ENCODE data around the gene PRSS8.
A peak's percentile ranks its signal among the peaks of the same experiment; 100 is the strongest.

Gene PRSS8

GRCh38 chr16:31141489-31142108, 6.1 kb upstream of the PRSS8 start:
- TF ChIP-seq USF1 (IDR thresholded peaks at IDR 0.05), result no peak
- TF ChIP-seq CEBPB (IDR thresholded peaks at IDR 0.05), result no peak
- no peak for TF ChIP-seq ZBTB7A (IDR thresholded peaks at IDR 0.05; ENCODE audit: low read depth)
- TF ChIP-seq EGR1 (IDR thresholded peaks at IDR 0.05), result no peak
- 0 out of 2 replicates have a peak, but pooled peaks have one; percentile 10 for TF ChIP-seq MAX (IDR thresholded peaks at IDR 0.05)
- no peak for TF ChIP-seq CREB1 (IDR thresholded peaks at IDR 0.05; ENCODE audit: low read depth)
- no peak for TF ChIP-seq EP300 (IDR thresholded peaks at IDR 0.05; ENCODE audit: borderline replicate concordance)

- TF ChIP-seq EGR1 (IDR thresholded peaks at IDR 0.05) (0 out of 2 replicates have a peak, but pooled peaks have one; percentile 14), TCF12 (IDR thresholded peaks at IDR 0.05; ENCODE audit: low read depth) (peak; percentile 76), TEAD4 (IDR thresholded peaks at IDR 0.05) (peak; percentile 95), NFIC (IDR thresholded peaks at IDR 0.05) (peak; percentile 81), RAD21 (IDR thresholded peaks at IDR 0.05; ENCODE audit: low read depth) (no peak), ZBTB7A (IDR thresholded peaks at IDR 0.05; ENCODE audit: low read depth) (peak; percentile 97), FOXM1 (IDR thresholded peaks at IDR 0.05; ENCODE audit: borderline replicate concordance, low read depth) (peak; percentile 70), REST (IDR thresholded peaks at IDR 0.05; ENCODE audit: low read depth) (peak; percentile 70), EP300 (IDR thresholded peaks at IDR 0.05; ENCODE audit: borderline replicate concordance) (peak; percentile 53), CEBPB (IDR thresholded peaks at IDR 0.05) (peak; percentile 55; the same call in 1 of the 2 replicates), USF1 (IDR thresholded peaks at IDR 0.05) (peak; percentile 81), MAX (IDR thresholded peaks at IDR 0.05) (peak; percentile 96), TAF1 (IDR thresholded peaks at IDR 0.05; ENCODE audit: low read depth) (no peak), CREB1 (IDR thresholded peaks at IDR 0.05; ENCODE audit: low read depth) (no peak), YY1 (IDR thresholded peaks at IDR 0.05; ENCODE audit: low read depth) (0 out of 2 replicates have a peak, but pooled peaks have one; percentile 20)
These were observed 3.4 kb upstream of the PRSS8 start for GRCh38 chr16:31138621-31139578.

- TF ChIP-seq ZBTB7A (IDR thresholded peaks at IDR 0.05; ENCODE audit: low read depth), result no peak
- TF ChIP-seq TEAD4 (IDR thresholded peaks at IDR 0.05), result no peak
- TF ChIP-seq TAF1 (IDR thresholded peaks at IDR 0.05; ENCODE audit: low read depth), result no peak
- TF ChIP-seq YY1 (IDR thresholded peaks at IDR 0.05; ENCODE audit: low read depth), result no peak
These were observed 748 bp upstream of the PRSS8 start for GRCh38 chr16:31136287-31136662.

- no peak for TF ChIP-seq TEAD4 (IDR thresholded peaks at IDR 0.05)
- peak; percentile 93 for TF ChIP-seq USF1 (IDR thresholded peaks at IDR 0.05)
- TF ChIP-seq YY1 (IDR thresholded peaks at IDR 0.05; ENCODE audit: low read depth), result 0 out of 2 replicates have a peak, but pooled peaks have one; percentile 31
- no peak for TF ChIP-seq RAD21 (IDR thresholded peaks at IDR 0.05; ENCODE audit: low read depth)
- TF ChIP-seq EP300 (IDR thresholded peaks at IDR 0.05; ENCODE audit: borderline replicate concordance), result 0 out of 2 replicates have a peak, but pooled peaks have one; percentile 25
- TF ChIP-seq CEBPB (IDR thresholded peaks at IDR 0.05), result no peak
- peak; percentile 72 for TF ChIP-seq NFIC (IDR thresholded peaks at IDR 0.05)
- no peak for TF ChIP-seq REST (IDR thresholded peaks at IDR 0.05; ENCODE audit: low read depth)
- peak; percentile 19; the same call in 1 of the 2 replicates for TF ChIP-seq MAX (IDR thresholded peaks at IDR 0.05)
- TF ChIP-seq TAF1 (IDR thresholded peaks at IDR 0.05; ENCODE audit: low read depth), result no peak
- TF ChIP-seq FOXM1 (IDR thresholded peaks at IDR 0.05; ENCODE audit: borderline replicate concordance, low read depth), result no peak
- TF ChIP-seq TCF12 (IDR thresholded peaks at IDR 0.05; ENCODE audit: low read depth), result peak; percentile 24; the same call in 1 of the 2 replicates
- TF ChIP-seq ZBTB7A (IDR thresholded peaks at IDR 0.05; ENCODE audit: low read depth), result no peak
- TF ChIP-seq EGR1 (IDR thresholded peaks at IDR 0.05), result 0 out of 2 replicates have a peak, but pooled peaks have one; percentile 13
- no peak for TF ChIP-seq CREB1 (IDR thresholded peaks at IDR 0.05; ENCODE audit: low read depth)
These were observed 647 bp downstream of the PRSS8 start for GRCh38 chr16:31134625-31135534.
